ENCODE data around the gene PNMA3.

GRCh38 chrX:153055871-153056749, at the start of gene PNMA3:
- TF ChIP-seq CTCF (IDR thresholded peaks at IDR 0.05): no peak
- TF ChIP-seq EZH2 (IDR thresholded peaks at IDR 0.05): no peak
- TF ChIP-seq EZH2phosphoT487 (IDR thresholded peaks at IDR 0.05): no peak

Measured in neural progenitor cell (in vitro differentiated cells).